A673 (cell line): Measurements from ENCODE around the gene CASP7. TPM values are rescaled to one million over a fixed set of nuclear protein-coding genes. Genes with fewer than 3 reads are reported as not detected.

Experiments used
- BruUV-seq: library from RNA; stranded (reverse); fragments of 400-500 nt; replicated peaks from 2 replicates; lab custom pipeline; 2021; lab: Mats Ljungman, UMichigan
- CTCF ChIA-PET: fragments of 300-600 bp; sonication (Branson Sonifier 250); formaldehyde crosslinking; loops from one replicate; lab custom pipeline; 2022; ENCODE audit warnings: antibody characterized with exemption; lab: Charles Lee
- POLR2A ChIA-PET: fragments of 300-600 bp; sonication (Branson Sonifier 250); formaldehyde crosslinking; loops from one replicate; lab custom pipeline; 2022; ENCODE audit warnings: antibody characterized with exemption; ENCODE audit not compliant: low non-redundant PET; lab: Charles Lee
- DNase-seq: peaks from one replicate; pipeline ENCODE4 v3.0.0-alpha.2; 2015; ENCODE audit warnings: low spot score
- H3K27ac ChIP-seq: fragments of 200-600 bp; sonication (generic); 2 replicates; pipeline ENCODE4 v1.5.1; 2016; ENCODE audit warnings: mixed run types, low read depth, mild to moderate bottlenecking, mixed read lengths, antibody characterized with exemption, low read length; ENCODE audit not compliant: poor library complexity, severe bottlenecking
- H3K27me3 ChIP-seq: fragments of 200-600 bp; sonication (generic); replicated peaks from 2 replicates; pipeline ENCODE4 v1.6.1; 2017; ENCODE audit warnings: mixed run types, low read depth, mild to moderate bottlenecking, mixed read lengths, antibody characterized with exemption, low read length; ENCODE audit not compliant: insufficient read depth, poor library complexity
- H3K36me3 ChIP-seq: fragments of 200-600 bp; sonication (generic); 2 replicates; pipeline ENCODE4 v1.6.1; 2016; ENCODE audit warnings: mixed run types, mild to moderate bottlenecking, mixed read lengths, antibody characterized with exemption, low read length; ENCODE audit not compliant: insufficient read depth, poor library complexity, severe bottlenecking
- H3K4me1 ChIP-seq: fragments of 200-600 bp; sonication (generic); 2 replicates; pipeline ENCODE4 v1.6.1; 2017; ENCODE audit warnings: mixed run types, mild to moderate bottlenecking, mixed read lengths, antibody characterized with exemption, low read length; ENCODE audit not compliant: insufficient read depth, poor library complexity, severe bottlenecking
- H3K4me3 ChIP-seq: fragments of 200-600 bp; sonication (generic); 2 replicates; pipeline ENCODE4 v1.5.1; 2016; ENCODE audit warnings: low read depth, mixed run types, mild to moderate bottlenecking, mixed read lengths, low read length; ENCODE audit not compliant: poor library complexity, severe bottlenecking
- H3K9me3 ChIP-seq: fragments of 200-600 bp; sonication (generic); 2 replicates; pipeline ENCODE4 v1.6.1; 2016; ENCODE audit warnings: mixed run types, low read depth, mild to moderate bottlenecking, mixed read lengths, antibody characterized with exemption, low read length; ENCODE audit not compliant: poor library complexity, severe bottlenecking
- CTCF ChIP-seq: fragments of 300-800, 200-600 bp; sonication (generic); conservative IDR thresholded peaks from 2 replicates; pipeline ENCODE4 v1.5.1; 2017; ENCODE audit warnings: low read depth, mild to moderate bottlenecking, antibody characterized with exemption, low read length, moderate library complexity, mixed read lengths
- EZH2 ChIP-seq: fragments of 200-600 bp; sonication (generic); IDR thresholded peaks from 2 replicates; pipeline ENCODE4 v1.6.1; 2017; ENCODE audit warnings: borderline replicate concordance, low read depth, mild to moderate bottlenecking, mixed read lengths, antibody characterized with exemption, low read length; ENCODE audit not compliant: poor library complexity, severe bottlenecking
- intact Hi-C: fragments of 100-400 bp; cut with micrococcal nuclease; formaldehyde crosslinking; loops from one replicate; pipeline ENCODE4 v1.10.0; 2022; ENCODE audit not compliant: unreplicated experiment
- total RNA-seq: library from RNA; stranded (reverse); gene quantifications from 2 replicates; pipeline ENCODE4 v1.2.3, GENCODE V29; 2021

CASP7 gene
- total RNA-seq, 1 experiment from 2014 or later = 57.7 TPM

GRCh38 chr10:113644185-113645120 lies 35.3 kb upstream of the CASP7 start:
- no peak for TF ChIP-seq EZH2
- TF ChIP-seq CTCF = no peak
- DNase-seq = peak; percentile 13
- intact Hi-C loops = no loop called here
- Histone ChIP-seq H3K4me1 (peaks cover 12% of the 10 kb centered on the region), H3K36me3 (no peaks in the 10 kb centered on the region), H3K4me3 (no peak overlapping the region), H3K27me3 (no peaks in the 10 kb centered on the region), H3K9me3 (no peaks in the 10 kb centered on the region), H3K27ac (no peak overlapping the region)
- POLR2A ChIA-PET = no interaction called here
- CTCF ChIA-PET = no interaction called here
- no TSS peak for BruUV-seq

GRCh38 chr10:113646336-113647201 lies 33.1 kb upstream of the CASP7 start:
- TF ChIP-seq CTCF (no peak), EZH2 (no peak)
- BruUV-seq = no TSS peak
- no peak overlapping the region for H3K27ac ChIP-seq
- ChIA-PET CTCF (no interaction called here), POLR2A (no interaction called here)
- no peak for DNase-seq
- intact Hi-C loops = no loop called here
- no peak overlapping the region for H3K4me3 ChIP-seq
- peaks cover 12% of the 10 kb centered on the region for H3K4me1 ChIP-seq
- no peaks in the 10 kb centered on the region for H3K9me3 ChIP-seq
- no peaks in the 10 kb centered on the region for H3K36me3 ChIP-seq
- H3K27me3 ChIP-seq = no peaks in the 10 kb centered on the region

- no peaks in the 10 kb centered on the region for H3K27me3 ChIP-seq
- H3K27ac ChIP-seq = no peak overlapping the region
- peaks cover 12% of the 10 kb centered on the region for H3K4me1 ChIP-seq
- no peak overlapping the region for H3K4me3 ChIP-seq
- BruUV-seq = no TSS peak
- POLR2A ChIA-PET = no interaction called here
- DNase-seq = no peak
- TF ChIP-seq CTCF = no peak
- TF ChIP-seq EZH2 = no peak
- H3K9me3 ChIP-seq = no peaks in the 10 kb centered on the region
- intact Hi-C loops = no loop called here
- CTCF ChIA-PET = no interaction called here
- H3K36me3 ChIP-seq = no peaks in the 10 kb centered on the region
These were observed 31.9 kb upstream of the CASP7 start for GRCh38 chr10:113647812-113648211.
